Right ventricle myocardium superior (tissue), 1 donor: ENCODE data around the gene ABCC1. TPM values are rescaled to one million over a fixed set of nuclear protein-coding genes. Genes with fewer than 3 reads are reported as not detected.
A peak's percentile ranks its signal among the peaks of the same experiment; 100 is the strongest.

Source experiments
- ATAC-seq: fragments of 200-7000 bp; cut with Tn5 transposase; one replicate; pipeline ENCODE4 v1.9.1; 2020; ENCODE audit warnings: mild to moderate bottlenecking; ENCODE audit not compliant: poor library complexity
- DNase-seq: peaks from one replicate; pipeline ENCODE4 v3.0.0-alpha.2; 2020
- intact Hi-C: fragments of 100-400 bp; cut with DNase I; formaldehyde crosslinking; loops from one replicate; pipeline ENCODE4 v1.11.2; 2022
- total RNA-seq: library from RNA; stranded (reverse); fragmentation: NEBNext Ultra II Directional; extraction: Animal tissue kit (Norgen Biotek cat#: 25700); gene quantifications from one replicate; pipeline ENCODE4 v1.2.1, GENCODE V29; 2021
- donor health status: DM: no; HTN: yes; CAD: no; lungs with severe emphysema.

The ABCC1 gene
- total RNA-seq, 1 donor from 2014 or later: 24.4 TPM

DNA sequence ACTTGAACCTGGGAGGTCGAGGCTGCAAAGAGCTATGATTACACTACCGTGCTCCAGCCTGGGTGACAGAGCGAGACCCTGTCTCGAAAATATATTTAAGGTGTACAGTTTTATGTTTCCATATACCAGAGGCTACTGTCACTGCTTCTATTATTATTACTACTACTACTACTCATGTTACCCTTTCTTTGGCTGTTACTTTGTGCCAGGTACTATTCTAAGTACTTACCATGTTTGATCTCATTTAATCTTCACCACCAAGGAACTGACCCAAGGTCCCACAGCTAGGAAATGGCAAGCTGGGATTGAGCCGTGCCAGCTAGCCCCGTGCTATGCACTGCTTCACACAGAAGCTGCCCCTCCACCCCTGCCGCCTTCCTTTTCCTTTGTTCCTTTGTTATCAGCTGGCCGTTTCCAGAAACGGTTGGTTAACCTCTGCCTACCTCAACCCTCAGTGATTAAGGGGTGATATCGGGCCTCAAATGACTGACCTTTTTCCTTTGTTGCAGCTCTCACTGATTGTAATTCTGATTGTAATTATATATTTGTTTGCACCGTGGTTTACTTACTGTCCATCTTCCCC lies 78.4 kb downstream of the ABCC1 start:
- DNase-seq (no peak), ATAC-seq (peak; percentile 5)
- intact Hi-C loops: no loop called here

DNA sequence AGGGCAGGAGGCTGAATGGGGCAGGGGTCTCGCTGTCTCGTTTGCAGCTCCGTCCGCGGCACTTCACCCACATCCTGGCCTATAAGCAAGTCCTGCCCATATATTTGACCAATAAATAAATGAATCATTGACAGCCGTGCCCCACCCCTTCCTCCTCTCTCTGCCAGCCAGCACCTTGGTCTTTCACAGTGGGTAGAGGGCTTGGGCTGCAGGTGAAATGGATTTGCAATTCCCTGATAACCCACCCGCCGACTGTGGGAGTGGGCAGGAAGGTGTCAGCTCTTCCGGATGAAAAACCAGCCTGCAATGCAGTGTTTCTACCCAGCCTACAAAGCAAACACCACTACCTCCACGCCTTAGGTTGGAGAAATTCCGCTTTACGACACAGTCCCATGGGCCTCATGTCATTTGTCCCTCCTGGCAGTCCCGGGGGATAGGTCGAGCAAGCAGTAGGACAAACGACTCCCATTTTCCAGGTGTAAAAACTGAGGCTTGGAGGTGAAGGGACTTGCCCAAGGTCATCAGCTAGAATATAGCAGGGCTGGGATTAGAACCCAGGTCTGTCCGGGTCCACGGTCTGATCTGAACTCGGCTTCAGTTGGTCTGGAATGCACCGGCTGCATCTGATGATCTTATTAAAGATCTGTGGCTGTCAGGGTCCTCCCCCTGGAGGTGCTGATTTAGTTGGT lies 79.0 kb downstream of the ABCC1 start:
- no peak for DNase-seq
- intact Hi-C loops: no loop called here
- no peak for ATAC-seq

DNA sequence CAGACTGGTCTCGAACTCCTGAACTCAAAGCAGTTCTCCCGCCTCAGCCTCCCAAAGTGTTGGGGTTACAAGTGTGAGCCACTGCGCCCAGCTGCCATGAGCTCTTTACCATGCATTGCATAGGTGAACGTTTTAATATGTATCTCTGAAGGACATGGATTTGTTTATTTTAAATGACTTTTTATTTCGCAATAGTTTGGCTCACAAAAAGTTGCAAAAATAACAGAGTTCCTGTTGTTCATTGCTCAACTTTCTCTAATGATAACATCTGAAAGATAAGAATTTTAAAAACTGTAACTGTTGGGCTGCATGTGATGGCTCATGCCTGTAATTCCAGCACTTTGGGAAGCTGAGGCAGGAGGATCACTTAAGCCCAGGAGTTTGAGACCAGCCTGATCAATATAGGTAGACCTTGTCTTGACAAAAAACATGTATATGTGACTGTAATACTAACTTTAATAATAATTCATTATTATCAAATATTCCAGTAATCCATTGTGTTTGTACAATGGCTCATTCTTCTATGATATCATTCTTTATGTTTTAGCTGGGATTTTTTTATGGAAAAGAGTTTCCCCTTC lies 80.1 kb downstream of the ABCC1 start:
- no peak for ATAC-seq
- intact Hi-C loops: loop anchor here (10.0 kb wide), 1 partner anchor 155 kb away; no protein-coding TSS in a partner anchor

DNA sequence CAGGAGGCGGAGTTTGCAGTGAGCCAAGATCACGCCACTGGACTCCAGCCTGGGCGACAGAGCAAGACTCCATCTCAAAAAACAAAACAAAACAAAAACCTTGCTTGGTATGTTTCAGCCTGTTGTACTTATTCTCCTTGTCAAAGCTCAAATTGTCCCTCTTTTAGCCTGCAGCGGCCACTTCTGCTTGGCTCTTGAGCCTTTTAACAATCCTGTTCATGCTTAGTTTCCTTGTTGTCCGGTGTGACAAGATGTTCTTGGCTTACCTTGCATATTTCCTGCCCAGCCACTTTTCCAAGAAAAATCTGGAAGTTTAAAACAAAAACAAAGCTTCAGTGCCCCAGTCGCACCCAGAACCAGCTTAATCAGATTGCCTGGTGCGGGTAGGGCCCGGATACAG lies 81.0 kb downstream of the ABCC1 start:
- intact Hi-C loops: loop anchor here (10.0 kb wide), 1 partner anchor 156 kb away; no protein-coding TSS in a partner anchor
- DNase-seq: no peak

More for the DNA sequence above, 80.1 kb downstream of the ABCC1 start:
- no peak for DNase-seq

DNA sequence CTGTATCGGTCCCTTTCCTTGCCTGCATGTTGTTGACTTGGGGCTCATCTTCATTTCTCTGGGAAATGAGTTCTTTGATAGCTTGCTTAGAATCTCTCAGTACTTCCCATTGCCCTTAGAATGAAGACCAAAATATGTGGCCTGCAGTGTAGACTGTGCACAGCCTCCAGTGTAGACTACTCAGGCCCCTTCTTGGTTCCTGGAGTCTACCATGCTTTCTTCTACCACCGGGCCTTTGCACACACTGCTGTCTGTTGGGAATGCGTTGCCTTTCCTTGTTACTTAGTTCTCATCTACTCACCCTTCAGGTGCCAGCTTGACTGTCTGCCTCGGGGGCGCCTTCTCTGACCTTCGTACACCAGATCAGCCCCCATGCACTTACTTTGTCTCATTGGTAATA lies 82.0 kb downstream of the ABCC1 start:
- intact Hi-C loops: loop anchor here (10.0 kb wide), 1 partner anchor 157 kb away; no protein-coding TSS in a partner anchor
- ATAC-seq: no peak

More for the DNA sequence above, 81.0 kb downstream of the ABCC1 start:
- no peak for ATAC-seq

DNA sequence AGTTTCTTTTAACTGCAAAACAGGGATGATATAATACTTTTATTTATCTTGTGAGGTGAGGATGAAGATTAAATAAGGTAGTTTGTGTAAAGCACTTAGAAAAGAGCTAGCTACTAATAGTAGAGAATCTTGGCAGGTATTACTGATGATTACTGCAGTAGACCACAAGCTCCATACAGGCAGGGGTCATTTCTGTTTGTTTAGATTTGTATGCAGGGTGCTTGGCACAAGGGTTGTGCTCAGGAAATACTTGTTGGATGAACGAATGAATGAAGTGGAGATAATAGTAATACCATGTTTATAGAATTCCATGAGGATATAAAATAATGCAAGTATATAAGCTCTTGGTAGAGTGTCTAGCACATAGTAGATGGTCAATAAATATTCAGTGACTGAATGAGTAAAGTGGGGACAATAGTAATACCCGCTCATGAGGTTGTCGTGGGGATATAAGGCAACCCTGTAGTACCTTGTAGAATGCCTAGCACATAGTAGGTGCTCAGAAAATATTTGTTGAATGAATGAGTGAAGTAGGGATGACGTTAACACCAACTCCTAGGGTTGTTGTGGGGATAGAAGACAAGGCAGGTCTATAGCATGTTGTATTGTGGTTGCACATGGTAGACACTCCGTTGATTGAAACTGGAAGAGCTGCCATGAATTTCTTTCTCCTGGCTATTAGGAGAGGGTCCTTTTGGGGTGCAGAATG lies 83.0 kb downstream of the ABCC1 start:
- no peak for ATAC-seq
- DNase-seq: no peak
- intact Hi-C loops: loop anchor here (10.0 kb wide), 1 partner anchor 158 kb away; no protein-coding TSS in a partner anchor

More for the DNA sequence above, 82.0 kb downstream of the ABCC1 start:
- no peak for DNase-seq

DNA sequence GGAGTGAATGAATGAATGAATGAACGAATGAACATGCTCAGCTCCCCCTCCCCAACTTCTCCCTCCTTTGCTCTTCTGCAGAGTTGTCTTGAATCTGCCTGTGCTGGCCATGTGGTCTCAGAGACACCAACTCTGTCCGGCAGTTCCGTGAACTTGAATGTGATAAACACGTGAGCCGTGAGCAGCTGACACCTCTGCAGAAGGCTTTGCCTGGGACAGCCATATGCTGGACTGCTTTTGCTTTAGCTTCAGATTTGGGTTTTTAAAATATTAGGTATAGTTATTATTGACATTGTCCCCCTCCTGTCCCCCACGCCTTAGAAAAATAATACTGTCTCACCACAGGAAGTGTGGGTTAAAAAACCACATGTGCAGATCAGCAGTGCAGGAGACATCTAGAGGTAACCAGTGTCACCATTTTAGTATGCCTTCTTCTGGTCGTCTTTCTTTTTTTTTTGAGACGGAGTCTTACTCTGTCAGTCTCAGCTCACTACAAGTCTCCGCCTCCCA lies 83.8 kb downstream of the ABCC1 start:
- no peak for DNase-seq
- intact Hi-C loops: loop anchor here (10.0 kb wide), 1 partner anchor 158 kb away; no protein-coding TSS in a partner anchor
- peak; percentile 40 for ATAC-seq

DNA sequence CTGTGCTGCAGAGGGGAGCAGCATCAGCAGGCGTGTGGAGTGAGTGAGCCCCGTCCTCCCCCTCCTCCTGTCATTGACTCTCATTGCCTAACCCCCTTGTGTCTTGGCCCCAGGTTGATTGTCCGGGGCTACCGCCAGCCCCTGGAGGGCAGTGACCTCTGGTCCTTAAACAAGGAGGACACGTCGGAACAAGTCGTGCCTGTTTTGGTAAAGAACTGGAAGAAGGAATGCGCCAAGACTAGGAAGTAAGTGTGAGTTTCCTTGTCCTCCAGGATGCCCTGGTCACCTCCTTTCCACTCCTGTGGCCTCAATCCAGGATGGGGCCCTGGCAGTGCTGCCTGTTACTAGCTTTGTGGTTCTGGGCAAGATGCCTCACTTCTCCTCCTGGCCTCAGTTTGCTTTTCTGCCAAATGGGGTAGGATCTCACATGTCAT lies 87.0 kb downstream of the ABCC1 start:
- DNase-seq (no peak), ATAC-seq (no peak)
- intact Hi-C loops: loop anchor here (10.0 kb wide), 1 partner anchor 162 kb away; no protein-coding TSS in a partner anchor

DNA sequence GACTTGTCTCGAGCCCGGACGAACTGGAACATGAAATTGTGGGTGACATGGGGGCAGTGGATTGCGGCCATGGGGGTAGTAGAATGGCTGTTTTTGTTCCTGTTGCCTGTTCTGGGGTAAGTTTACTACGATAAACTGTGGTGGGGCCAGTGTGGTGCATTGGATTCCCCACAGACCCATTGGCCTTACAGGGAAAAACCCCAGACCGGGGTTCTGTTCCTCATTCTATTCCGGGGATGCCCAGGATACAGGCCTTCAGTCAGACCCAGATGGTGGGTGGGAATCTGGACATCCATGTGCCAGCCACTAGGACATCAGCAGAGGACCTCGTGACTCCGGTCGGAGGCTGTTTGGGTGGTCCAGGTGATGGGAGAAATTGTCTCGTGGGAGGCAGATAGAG lies 88.1 kb downstream of the ABCC1 start:
- no peak for ATAC-seq
- intact Hi-C loops: loop anchor here (10.0 kb wide), 1 partner anchor 163 kb away; no protein-coding TSS in a partner anchor

DNA sequence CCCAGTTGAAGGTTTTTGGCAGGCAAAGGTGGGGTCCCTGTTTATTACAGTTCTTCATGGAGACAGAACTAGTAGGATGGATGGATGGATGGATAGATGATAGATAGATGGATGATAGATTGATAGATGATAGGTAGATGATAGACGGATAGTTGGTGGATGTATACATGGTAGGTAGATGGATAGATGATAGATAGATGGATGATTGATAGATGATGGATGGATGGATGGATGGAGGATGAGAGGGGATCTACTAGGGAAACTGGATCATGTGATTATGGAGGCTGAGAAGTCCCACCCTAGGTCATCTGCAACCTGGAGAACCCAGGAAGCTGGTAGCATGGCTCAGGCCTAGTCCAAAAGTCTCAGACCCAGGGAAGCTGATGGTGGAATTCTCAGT lies 88.6 kb downstream of the ABCC1 start:
- intact Hi-C loops: loop anchor here (10.0 kb wide), 1 partner anchor 163 kb away; no protein-coding TSS in a partner anchor
- DNase-seq (no peak), ATAC-seq (no peak)

More for the DNA sequence above, 88.1 kb downstream of the ABCC1 start:
- DNase-seq: no peak

DNA sequence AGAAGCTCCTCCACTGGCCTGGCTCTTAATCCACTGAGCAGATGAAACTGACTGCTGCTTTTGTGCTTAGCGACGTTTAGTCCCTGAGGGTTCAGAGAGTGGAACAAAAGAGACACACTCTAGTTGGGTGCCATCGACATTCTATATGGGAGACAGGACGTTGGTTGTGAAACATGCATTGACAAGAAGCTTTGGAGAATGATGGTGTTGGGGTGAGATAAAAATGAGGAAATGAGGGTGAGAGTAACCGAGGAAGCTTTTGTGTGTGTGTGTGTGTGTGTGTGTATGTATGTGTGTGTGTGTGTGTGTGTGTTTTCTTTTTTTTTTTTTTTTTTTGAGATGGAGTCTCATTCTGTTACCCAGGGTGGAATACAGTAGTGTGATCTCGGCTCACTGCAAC lies 89.5 kb downstream of the ABCC1 start:
- no peak for ATAC-seq
- no peak for DNase-seq
- intact Hi-C loops: loop anchor here (10.0 kb wide), 1 partner anchor 164 kb away; no protein-coding TSS in a partner anchor

DNA sequence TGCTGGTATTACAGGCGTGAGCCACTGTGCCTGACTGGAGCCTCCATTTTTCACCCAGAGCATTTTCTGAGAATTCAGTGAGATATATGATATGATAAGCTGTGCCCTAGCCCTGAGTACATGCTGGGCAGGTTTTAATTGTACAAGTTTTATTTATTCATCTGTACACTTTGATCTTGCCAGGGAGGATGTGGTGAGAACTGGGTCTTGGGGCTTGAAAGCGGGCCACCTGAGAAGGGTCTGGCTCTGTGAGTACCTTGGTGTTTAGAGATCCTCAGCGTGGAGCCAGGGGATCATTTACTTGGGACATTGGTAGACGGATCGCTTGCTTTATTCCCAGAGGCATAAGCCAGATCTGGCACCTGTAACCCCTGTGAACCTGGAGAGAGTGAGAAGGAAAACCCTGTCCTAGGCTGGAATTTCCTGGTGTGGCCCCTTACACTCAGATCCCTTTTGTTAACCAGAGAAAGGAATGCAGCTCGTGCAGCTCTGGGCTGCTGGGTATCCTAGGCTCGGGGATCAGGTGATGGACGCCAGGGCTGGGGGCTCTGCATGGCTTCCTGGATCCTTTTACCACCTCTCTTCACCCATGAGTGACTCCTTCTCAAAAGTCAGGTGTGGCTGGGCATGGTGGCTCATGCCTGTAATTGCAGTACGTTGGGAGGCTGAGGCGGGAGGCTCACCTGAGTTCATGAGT lies 91.9 kb downstream of the ABCC1 start:
- no peak for ATAC-seq
- intact Hi-C loops: no loop called here

DNA sequence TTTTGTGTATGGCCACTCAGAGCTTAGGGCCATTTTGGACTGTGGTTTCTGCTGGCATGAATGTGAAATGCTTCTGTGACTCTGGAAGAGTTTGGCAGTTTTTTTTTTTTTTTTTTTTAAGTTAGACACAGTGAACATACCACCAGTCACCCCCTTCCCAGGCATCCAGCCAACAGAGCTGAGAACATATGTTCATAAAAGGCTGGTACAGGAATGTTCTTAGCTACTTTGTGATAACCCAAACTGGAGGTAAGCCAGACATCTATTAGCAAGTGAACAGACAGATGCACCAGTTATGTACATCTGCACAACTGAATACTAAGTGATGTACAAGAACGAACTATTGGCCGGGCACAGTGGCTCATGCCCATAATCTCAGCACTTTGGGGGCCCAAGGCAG lies 92.7 kb downstream of the ABCC1 start:
- DNase-seq: peak; percentile 68
- intact Hi-C loops: no loop called here
- ATAC-seq: peak; percentile 80

More for the DNA sequence above, 91.9 kb downstream of the ABCC1 start:
- no peak for DNase-seq

DNA sequence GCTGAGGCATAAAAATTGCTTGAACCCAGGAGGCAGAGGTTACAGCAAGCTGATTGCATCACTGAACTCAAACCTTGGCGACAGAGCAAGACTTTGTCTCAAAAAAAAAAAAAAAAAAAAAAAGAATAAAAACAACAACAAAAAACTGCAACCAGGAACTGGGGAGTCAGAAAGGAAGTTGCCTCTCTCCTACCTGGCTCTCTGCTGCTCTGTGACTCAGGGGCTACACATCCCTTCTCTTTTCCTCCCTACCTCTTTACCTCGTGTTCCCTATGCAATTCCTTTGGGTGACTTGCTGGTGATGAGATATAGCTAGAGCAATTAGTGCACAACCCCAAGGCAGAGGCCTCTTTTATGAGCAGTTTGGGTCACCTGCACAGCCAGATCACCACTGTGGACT lies 95.9 kb downstream of the ABCC1 start:
- DNase-seq (no peak), ATAC-seq (no peak)
- intact Hi-C loops: no loop called here

DNA sequence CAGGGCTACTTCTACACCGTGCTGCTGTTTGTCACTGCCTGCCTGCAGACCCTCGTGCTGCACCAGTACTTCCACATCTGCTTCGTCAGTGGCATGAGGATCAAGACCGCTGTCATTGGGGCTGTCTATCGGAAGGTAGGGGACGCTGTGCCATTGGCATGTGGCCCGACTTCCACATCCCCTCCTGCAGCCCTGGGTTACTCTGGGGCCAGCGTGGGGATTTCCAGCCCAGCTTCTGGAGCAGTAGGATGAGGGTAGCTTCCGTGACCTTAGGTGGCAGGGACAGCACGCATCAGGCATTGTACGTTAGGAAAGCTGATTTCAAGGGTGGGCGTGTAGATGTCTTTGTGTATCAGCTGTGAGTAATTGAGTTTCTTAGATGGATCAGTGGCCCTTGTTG lies 96.5 kb downstream of the ABCC1 start:
- intact Hi-C loops: no loop called here
- ATAC-seq (no peak), DNase-seq (no peak)

DNA sequence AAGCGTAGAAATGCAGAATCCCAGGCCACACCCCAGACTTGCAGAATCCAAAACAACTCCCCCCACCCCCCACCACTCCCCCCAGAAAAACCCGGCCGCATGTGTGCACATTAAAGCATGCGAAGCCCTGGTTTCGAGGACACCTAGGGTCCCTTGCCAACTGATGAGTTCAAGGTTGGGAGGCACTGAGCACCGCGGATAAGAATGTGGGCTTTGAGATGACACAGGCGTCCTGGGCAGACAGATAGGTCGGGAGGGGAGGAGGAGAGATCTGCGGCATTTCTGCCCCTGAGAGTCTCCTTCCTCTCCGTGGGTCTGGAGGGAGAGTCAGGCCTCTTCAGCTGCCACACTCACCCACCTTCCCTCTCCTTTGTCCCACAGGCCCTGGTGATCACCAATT lies 98.3 kb downstream of the ABCC1 start:
- intact Hi-C loops: no loop called here
- no peak for ATAC-seq
- no peak for DNase-seq

DNA sequence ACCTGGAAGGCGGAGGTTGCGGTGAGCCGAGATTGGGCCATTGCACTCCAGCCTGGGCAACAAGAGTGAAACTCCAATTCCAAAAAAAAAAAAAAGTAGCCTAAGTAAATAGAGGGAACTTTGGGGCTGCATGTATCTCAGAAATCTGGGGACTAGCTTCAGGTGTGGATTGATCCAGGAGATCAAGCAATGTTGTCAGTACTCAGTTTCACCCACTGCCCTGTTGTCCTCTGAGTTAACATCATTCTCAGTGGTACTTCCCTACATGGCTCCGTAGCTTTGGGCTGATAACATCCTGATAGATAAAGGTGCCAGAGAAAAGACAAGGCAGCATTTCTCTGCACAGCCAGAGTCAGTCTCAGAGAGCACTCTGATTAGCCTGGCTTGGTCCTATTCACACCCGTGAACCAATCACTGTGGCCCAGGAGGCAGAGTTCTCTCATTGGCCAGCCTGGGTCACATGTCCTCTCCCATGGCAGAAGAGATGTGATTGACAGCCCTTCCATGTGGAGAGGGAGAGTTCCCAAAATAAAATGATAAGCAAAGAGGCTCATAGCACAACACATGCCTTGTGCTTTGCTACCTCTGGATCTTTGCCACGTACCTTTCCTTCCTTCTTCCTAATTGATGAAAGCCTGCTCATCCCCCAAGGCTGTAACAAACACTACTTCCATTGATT lies 99.6 kb downstream of the ABCC1 start:
- ATAC-seq: peak; percentile 93
- intact Hi-C loops: no loop called here
- DNase-seq: peak; percentile 64

DNA sequence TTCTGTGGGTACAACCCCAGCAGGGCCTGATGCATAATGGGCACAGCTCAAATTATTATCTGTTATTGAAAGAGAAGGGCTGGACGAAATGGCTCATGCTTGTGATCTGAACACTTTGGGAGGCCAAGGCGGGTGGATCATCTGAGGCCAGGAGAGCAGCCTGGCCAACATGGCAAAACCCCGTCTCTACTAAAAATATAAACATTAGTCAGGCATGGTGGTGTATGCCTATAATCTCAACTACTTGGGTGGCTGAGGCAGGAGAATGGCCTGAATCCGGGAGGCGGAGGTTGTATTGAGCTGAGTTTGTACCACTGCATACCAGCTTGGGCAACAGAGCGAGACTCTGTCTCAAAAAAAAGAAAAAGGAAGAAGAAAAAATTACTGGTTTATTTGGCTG lies 100.7 kb downstream of the ABCC1 start:
- ATAC-seq: peak; percentile 23
- intact Hi-C loops: no loop called here
- DNase-seq: no peak
